Stimulated activated CD4-positive, alpha-beta T cell treated with anti-CD3 and anti-CD28 coated beads, Interleukin-4, amount 100 ng/mL, for 24 hours (primary cell): ENCODE measurements around the gene PRKAR2A.
"Not testable (repeated sequence)": the region's sequence is repeated elsewhere in the genome, so short reads cannot be mapped to it uniquely, and the experiment has no call there.

ENCODE experiments used
- DNase-seq: peaks from one replicate; pipeline ENCODE4 v3.0.0-alpha.2; 2020

The PRKAR2A gene

GRCh38 chr3:48835650-48836366 is 11.9 kb downstream of the PRKAR2A start:
- no peak for DNase-seq

DNA sequence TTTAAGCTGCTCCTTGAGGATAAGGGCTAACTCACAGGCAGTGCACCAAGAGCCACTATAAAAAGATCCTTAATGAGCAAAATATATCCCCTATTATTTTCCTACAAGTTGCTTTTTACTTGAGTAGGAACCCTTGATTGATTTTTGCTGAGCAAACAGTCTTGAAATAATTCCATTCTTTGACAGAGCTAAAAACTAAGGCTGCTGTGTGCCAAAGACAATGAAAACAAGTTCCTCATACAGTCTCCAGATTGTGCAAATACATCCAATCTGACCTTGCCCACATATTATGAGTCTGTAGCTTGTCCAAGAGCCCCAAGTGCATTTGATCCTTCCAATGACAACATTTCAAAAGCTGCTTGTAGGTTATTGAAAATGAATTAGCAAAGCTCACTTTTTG is 15.0 kb downstream of the PRKAR2A start:
- DNase-seq = no peak

DNA sequence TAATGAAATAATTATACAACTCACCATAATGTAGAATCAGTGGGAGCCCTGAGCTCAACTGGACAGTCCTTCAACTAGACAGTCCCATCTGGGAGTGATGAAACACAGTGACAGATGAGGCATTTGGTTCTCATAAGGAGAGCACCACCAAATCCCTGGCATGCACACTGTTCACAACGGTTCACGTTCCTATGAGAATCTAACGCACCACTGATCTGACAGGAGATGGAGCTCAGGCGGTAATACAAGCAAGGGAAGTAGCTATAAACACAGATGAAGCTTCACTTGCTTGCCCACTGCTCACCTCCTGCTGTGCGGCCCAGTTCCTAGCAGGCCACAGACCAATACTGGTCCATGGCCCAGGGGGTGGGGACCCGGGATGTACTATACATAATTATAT is 17.0 kb downstream of the PRKAR2A start:
- no peak for DNase-seq

DNA sequence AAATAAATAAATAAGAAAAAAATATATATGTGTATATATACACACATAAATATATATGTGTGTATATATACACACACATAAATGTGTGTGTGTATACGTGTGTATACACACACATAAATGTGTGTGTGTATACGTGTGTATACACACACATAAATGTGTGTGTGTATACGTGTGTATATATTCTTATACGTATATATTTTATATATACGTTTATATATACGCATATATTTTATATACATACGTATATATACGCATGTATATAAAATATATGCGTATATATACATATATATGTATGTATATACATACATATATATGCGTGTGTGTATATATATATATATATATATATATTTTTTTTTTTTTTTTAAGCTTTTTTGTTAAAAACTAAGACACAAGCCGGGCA is 18.1 kb downstream of the PRKAR2A start:
- not testable (repeated sequence) for DNase-seq

DNA sequence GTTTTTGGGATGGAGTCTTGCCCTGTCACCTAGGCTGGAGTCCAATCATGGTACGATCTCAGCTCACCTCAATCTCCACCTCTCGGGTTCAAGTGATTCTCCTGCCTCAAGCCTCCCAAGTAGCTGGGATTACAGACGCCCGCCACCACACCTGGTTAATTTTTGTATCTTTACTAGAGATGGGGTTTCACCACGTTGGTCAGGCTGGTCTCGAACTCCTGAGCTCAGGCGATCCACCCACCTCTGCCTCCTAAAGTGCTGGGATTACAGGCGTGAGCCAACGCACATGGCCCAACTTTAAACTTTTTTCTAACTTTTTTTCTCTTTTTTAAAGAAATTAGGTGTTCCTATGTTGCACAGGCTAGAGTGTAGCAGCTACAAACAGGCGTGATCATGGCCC is 19.8 kb downstream of the PRKAR2A start:
- not testable (repeated sequence) for DNase-seq

DNA sequence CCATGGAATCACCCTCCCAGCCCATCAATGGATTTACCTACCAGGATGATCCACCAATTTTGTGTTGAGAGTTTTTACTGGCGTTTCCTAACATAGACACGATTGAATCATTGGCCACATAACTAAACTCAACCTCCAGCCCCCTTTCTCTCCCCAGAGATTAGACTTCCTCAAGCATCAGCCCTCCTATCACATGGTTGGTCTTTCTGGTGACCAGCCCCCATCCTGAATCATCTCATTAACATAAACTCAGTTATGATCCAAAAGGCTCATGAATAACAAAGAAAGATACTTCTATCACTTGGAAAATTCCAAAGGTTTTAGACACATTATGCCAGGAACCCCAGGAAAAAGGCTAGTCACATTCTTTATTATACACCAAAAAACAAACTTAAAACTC is 21.2 kb downstream of the PRKAR2A start:
- DNase-seq = no peak

- DNase-seq = no peak
Observed at GRCh38 chr3:48820612-48821324, 26.9 kb downstream of the PRKAR2A start.

GRCh38 chr3:48819234-48820221 is 28.1 kb downstream of the PRKAR2A start:
- DNase-seq = no peak

DNA sequence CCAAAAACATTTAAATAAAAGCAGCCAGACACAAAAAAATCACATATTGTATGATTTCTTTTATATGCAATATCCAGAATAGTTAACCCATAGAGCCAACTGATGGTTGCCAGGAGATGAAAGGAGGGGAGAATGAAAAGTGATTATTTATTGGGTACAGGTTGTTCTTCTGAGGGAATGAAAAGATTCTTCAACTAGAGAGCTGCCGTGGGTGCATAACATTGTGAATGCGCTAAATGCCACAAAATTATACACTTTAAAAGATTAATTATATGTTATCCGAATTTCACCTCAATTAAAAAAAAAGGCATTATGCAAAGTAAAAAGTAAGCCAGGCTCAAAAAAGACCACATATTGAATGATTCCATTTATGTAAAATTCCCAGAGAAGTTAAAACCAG is 36.1 kb downstream of the PRKAR2A start:
- no peak for DNase-seq

- DNase-seq = no peak
Observed at GRCh38 chr3:48804930-48805329, 42.7 kb downstream of the PRKAR2A start.

DNA sequence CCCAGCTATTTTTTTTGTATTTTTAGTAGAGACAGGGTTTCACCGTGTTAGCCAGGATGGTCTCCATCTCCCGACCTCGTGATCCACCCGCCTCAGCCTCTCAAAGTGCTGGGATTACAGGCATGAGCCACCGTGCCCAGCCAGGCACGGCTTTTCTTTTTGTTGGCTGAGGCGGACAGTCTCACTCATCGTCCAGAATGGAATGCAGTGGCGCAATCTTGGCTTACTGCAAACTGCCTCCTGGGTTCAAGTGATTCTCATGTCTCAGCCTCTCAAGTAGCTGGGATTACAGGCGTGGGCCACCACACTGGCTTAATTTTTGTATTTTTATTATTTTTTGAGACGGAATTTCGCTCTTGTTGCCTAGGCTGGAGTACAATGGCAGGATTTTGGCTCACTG is 46.8 kb downstream of the PRKAR2A start:
- not testable (repeated sequence) for DNase-seq

DNA sequence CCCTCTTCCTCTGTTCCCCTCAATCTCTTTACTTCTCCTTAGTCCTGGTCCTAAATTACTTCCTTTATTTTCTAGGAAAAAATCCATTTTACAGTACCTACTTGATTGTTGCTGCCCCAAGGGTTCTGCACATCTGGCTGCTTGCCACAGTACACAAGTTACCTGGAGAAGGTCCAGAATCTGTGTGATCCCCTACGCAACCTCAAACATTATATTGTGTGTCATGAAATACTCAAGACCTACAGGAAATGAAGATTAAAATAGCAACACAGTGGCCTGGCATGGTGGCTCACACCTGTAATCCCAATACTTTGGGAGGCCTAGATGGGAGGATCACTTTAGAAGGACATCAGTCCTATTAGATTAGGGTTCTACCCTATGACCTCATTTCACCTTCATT is 48.7 kb downstream of the PRKAR2A start:
- no peak for DNase-seq

DNA sequence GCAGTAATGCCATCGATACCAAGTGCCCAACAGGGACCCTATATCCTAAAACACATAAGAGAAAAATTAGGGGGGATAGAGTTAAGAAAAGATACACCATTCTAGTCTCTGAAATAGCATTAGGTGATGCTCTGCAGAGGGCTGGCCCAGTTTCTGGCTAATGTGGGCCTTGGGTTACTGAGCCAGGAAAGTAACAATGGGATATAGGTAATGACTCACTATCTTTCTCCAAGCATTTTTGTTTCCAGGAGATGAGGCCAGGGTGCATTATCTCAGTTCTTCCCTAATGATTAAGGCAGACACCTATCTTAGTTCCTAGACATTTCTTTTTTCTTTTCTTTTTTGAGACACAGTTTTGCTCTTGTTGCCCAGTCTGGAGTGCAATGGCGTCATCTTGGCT is 50.0 kb downstream of the PRKAR2A start:
- no peak for DNase-seq

- no peak for DNase-seq
Observed at GRCh38 chr3:48795997-48796732, 51.5 kb downstream of the PRKAR2A start.

DNA sequence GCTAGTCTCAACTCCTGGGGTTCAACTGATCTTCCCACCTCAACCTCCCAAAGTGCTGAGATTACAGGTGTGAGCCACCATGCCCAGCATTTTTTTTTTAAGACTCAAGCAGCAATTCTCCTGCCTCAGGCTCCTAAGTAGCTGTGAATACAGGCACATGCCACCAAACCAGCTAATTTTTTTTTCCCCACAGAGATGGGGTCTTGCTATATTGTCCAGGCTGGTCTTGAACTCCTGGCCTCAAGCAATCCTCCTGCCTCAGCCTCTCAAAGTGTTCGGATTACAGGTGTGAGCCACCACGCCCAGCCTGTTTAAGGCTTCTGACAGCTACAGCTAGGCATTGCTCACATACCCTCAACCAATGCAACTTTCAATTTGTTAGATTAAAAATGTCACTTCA is 54.2 kb downstream of the PRKAR2A start:
- DNase-seq = not testable (repeated sequence)

- no peak for DNase-seq
Observed at GRCh38 chr3:48789665-48790064, 58.0 kb downstream of the PRKAR2A start.

- no peak for DNase-seq
Observed at GRCh38 chr3:48788544-48789162, 59.0 kb downstream of the PRKAR2A start.

- no peak for DNase-seq
Observed at GRCh38 chr3:48784426-48785120, 63.1 kb downstream of the PRKAR2A start.

DNA sequence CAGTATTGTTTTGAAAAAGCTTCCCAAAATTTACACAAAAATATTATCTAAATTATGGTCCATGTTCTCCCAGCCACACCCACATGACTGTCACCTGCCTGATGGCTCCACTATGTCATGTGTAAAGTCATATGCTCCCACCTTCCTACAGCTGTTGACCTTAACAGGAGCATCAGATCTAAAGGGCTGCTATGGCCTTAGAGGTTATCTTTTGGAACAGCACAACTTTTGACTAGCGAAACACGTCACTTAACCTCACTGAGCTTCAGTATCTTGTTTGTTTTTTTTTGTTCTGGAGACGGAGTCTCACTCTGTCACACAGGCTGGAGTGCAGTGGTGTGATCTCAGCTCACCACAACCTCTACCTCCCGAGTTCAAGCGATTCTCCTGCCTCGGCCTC is 64.4 kb downstream of the PRKAR2A start:
- no peak for DNase-seq

DNA sequence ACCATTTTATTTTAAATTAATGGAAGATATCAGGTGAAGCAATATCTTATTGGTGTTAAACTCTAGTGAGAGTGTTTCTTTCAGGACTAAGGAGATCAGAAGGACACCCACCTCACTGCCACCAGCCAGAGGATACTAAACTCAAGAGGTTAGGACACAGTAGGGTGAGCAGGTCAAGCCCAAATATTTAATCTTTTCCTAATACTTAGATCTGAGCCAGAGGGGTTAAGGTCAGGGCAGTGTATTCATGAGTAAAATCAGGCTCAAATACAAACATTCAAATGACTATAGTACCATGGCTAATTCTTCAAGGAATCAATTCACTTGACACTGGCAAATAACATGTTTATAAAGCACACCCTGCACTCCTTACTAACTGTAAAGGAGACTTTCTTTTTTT is 65.6 kb downstream of the PRKAR2A start:
- DNase-seq = no peak

GRCh38 chr3:48778565-48778964 is 69.1 kb downstream of the PRKAR2A start:
- DNase-seq = not testable (repeated sequence)

- no peak for DNase-seq
Observed at GRCh38 chr3:48776854-48777253, 70.8 kb downstream of the PRKAR2A start.
